ENCODE results near the gene PPP3R1. TPM values are rescaled to one million over a fixed set of nuclear protein-coding genes. Genes with fewer than 3 reads are reported as not detected.

Gene PPP3R1
- total RNA-seq, 1 experiment from 2014 or later: 21.7 TPM

DNA sequence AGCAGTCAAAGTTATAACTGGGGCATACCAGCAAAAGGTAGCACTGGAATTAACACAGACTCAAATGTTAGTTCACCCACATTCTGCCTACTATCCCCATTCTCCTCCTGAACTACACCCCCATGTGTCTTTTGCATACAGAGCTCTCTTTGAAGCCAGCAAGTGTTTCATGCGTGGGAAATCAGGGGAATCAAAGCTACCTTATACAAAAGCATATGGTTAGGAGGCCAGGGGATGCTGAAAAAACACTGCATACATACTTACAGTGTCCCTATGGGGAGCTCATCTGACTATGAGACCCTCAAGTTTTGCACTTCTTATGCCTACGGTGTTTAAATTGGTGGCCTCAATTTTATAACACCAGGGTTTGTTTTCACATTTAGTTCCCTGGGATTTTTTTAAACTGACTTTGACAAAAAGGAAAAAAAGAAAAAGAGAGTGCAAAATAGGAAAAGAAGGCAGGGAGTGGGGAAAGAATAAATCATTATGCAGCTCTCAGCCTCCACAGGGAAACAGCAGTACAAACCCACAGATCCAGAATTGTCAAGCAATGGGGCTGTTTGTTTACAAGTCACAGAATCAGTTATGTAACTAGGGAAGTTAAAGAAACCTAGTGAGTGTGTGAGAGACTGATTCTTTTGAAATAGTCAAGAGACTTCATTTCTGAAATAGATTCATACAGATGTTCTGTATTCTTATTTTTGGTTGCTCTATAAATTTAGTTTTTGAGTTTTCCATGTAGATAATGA lies 20.1 kb upstream of the PPP3R1 start:
- DNase-seq (ENCODE audit: low read depth): no peak
- in situ Hi-C loops (cut with HindIII; ENCODE audit: low pct_unique_long_range_greater_than_20kb, low sequenced_read_pairs): no loop called here

DNA sequence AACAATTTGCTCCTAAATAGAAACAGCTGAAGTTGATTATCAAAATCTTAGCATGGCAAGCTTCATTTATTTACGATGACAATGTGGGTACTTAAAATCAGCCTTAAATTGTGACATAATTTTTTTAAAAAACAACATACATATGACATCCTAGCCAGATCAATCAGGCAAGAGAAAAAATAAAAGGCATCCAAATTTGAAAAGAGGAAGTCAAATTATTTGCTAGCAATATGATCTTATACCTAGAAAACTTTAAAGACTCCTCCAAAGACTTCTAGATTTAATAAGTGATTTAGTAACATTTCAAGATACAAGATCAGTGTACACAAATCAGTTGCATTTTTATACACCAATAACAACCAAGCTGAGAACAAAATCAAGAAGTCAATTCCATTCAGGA lies 14.3 kb upstream of the PPP3R1 start:
- in situ Hi-C loops (cut with HindIII; ENCODE audit: low pct_unique_long_range_greater_than_20kb, low sequenced_read_pairs): no loop called here
- DNase-seq (ENCODE audit: low read depth): no peak

DNA sequence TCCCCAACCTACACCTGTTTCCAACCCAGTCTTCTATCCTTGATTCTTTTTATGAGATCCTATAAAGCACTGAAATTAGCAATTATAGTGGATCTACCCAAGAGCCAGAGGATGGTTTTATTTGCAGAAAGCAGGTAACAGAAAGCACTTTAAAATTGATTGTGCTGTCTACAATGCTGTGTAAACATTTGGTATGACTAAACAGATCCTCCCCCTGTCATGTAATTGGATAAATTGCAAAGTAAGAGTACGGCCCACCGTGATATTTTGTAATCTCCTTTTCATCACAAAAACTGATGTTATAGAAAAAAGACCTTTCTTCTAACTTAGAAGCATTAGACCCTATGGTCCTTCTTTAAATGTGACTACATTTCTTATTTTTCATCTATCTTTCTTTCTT lies 11.3 kb upstream of the PPP3R1 start:
- no peak for DNase-seq (ENCODE audit: low read depth)
- in situ Hi-C loops (cut with HindIII; ENCODE audit: low pct_unique_long_range_greater_than_20kb, low sequenced_read_pairs): no loop called here

DNA sequence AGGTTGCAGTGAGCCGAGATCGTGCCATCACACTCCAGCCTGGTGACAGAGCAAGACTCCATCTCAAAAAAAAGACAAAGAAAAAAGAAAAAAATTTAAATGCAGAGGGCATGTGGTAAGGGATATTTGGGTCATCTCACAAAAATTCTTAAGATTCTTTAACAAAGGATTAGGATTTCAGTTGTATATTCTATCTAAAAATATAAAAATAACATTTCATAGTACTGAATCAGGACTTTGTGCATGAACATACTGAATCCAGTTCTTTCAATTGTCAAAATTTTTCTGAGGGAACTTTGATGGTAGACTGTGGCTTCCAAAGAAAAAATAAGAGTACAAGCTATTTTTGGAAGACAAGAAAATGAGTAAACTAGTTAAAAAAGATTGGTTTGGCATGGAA lies 6.5 kb upstream of the PPP3R1 start:
- in situ Hi-C loops (cut with HindIII; ENCODE audit: low pct_unique_long_range_greater_than_20kb, low sequenced_read_pairs): no loop called here
- DNase-seq (ENCODE audit: low read depth): no peak

DNA sequence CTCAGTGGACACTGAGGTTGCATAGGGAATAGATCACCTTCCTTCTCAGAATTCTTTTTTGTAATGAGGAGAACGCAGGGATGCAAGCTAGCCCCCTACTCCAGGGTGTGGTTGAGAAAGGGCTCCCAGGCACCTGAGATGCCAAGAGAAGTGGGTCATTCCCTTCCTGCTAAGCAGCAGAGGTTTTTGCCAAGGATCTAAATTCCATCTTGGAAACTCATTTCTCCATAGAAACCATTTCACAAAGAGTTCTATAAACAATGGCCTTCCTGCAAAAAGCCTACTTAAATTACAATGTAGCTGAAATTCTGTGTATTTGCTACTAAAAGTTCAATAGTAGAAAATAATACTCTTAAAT lies 3.7 kb upstream of the PPP3R1 start:
- in situ Hi-C loops (cut with HindIII; ENCODE audit: low pct_unique_long_range_greater_than_20kb, low sequenced_read_pairs): no loop called here

DNA sequence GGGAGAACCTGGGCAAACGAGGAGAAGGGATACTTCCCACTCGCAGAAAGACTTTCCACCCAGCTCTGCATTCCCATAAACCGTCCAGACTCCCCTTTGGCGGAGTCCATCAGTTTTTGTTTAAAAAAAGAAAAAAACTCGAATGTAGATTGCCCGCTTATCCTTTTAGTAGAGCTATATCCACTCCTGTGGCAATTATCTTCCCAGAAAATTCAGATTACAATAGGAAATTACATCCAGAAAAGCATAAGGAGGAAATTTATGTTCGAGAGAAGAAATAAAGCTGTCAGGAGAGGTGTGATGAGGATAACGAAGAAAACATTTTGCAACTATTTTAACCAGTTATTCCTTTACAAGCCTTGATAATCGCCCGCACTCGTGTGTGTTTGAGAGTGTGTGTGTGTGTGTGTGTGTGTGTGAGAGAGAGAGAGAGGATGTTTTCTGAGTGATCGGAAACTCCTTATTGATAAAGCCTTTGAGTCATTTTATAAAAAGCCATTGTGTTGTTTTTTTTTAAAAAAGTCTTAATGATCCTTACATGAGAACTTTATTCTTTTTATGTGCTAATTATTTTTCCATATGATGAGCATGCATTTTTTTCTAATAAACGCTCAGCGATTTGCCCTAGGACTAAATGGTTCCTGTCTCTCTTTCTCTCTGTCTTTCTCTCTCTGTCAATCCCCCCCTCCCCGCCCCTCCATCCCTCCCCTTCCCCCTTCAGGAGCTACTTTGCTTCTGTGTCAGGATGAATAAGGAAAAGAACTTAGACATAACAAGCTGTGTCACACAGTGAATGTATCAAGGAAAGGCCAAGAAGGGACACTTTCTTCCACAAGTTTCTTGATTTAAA lies 1.1 kb upstream of the PPP3R1 start:
- peak; percentile 57 for DNase-seq (ENCODE audit: low read depth)
- in situ Hi-C loops (cut with HindIII; ENCODE audit: low pct_unique_long_range_greater_than_20kb, low sequenced_read_pairs): no loop called here

More for the DNA sequence above, 3.7 kb upstream of the PPP3R1 start:
- no peak for DNase-seq (ENCODE audit: low read depth)

- in situ Hi-C loops (cut with HindIII; ENCODE audit: low pct_unique_long_range_greater_than_20kb, low sequenced_read_pairs): no loop called here
- peak; percentile 25 for DNase-seq (ENCODE audit: low read depth)
Measured at GRCh38 chr2:68251855-68252399, 405 bp downstream of the PPP3R1 start.

DNA sequence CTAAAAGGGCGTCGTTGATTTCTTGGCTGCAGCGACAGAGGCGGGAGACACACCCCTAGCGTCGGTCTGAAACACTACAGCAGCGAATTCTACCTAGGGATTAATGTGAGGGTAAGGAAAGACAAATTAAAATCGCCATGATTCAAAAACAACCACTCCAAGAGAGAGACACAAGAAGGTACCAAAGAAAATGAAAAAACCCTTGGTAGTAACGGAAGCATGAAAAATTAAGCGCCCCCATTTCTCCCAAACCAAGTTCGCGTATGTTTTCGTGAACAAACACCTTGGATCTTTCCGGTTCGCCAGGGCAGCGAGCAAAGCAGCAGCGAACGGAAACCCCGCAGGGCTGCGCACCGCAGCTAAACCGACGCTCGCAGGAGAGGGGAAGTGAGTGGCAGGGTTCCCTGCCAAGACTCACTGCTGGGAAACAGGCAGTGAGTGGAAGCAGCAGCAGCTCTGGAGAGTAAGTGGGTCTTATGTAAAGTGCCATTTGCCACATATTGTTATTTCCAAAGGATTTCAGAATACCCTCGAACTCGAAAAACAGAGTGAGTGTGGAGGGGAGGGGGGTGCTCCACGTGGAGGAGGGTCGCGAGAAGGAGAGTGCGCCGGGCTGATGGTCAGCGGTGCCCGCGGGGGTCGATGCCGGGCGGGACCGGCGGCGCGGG lies 1.0 kb downstream of the PPP3R1 start:
- peak; percentile 82 for DNase-seq (ENCODE audit: low read depth)
- in situ Hi-C loops (cut with HindIII; ENCODE audit: low pct_unique_long_range_greater_than_20kb, low sequenced_read_pairs): no loop called here

DNA sequence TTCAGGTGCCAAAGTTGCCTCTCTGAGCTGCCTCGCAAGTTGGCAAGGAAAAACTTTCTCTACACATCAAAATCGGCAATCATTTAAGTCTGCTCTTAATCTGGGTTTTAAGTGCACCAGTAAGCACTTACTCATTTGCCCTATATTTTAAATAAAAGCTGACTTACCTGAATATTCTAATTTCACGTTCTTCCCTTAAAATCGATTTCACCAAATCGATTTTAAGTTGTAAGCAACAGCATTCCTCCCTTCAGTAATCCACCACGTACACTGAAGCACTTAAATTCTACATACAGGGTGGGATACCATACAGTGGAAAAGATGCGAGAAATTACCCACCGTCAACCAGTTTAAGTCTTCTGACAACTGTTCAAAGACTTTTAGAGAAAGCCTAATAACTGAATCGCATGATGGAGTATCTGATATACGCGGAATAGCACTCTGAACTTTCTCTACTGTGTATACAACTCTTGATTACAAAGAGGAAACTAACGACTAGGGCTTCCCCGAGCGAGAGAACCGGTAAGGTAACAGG lies 1.6 kb downstream of the PPP3R1 start:
- in situ Hi-C loops (cut with HindIII; ENCODE audit: low pct_unique_long_range_greater_than_20kb, low sequenced_read_pairs): no loop called here
- DNase-seq (ENCODE audit: low read depth): no peak

- no peak for DNase-seq (ENCODE audit: low read depth)
- in situ Hi-C loops (cut with HindIII; ENCODE audit: low pct_unique_long_range_greater_than_20kb, low sequenced_read_pairs): no loop called here
Measured at GRCh38 chr2:68250196-68250595, 2.1 kb downstream of the PPP3R1 start.

DNA sequence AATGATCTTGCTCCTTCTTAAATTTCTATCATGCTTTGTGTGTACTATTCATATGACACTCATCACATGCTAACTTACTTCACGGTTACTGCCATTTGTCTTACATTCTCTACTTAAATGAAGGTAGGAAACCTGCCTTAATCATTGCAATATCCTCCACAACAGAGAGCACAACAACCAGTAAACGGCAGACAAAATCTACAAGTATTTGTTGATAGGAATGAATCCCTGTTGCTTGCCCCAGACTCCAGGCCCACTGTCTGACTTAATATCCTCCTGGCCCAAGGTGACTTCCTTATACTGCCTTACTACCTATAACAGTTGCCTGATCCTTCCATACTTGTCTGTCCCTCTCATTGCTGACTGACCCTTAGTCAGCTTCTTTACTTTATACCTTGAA lies 3.5 kb downstream of the PPP3R1 start:
- DNase-seq (ENCODE audit: low read depth): no peak
- in situ Hi-C loops (cut with HindIII; ENCODE audit: low pct_unique_long_range_greater_than_20kb, low sequenced_read_pairs): no loop called here

DNA sequence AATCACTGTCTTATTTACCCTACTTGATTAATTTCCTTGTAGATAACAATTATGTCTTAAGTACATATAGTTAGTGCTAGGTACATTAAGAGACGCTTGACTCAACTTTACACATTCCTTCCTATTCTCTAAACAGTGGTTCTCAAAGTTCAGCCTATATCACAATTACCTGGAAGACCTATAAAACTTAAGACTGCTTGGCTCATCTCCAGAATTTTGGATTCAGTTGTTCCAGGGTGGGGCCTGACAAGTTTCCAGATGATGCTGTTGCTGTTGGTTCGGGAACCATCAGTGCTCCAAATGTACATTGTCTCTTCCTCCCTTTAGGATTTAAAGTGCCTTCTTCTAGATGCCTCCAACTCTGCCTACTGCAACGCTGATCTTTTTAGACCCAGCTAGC lies 4.0 kb downstream of the PPP3R1 start:
- no peak for DNase-seq (ENCODE audit: low read depth)
- in situ Hi-C loops (cut with HindIII; ENCODE audit: low pct_unique_long_range_greater_than_20kb, low sequenced_read_pairs): no loop called here

- no peak for DNase-seq (ENCODE audit: low read depth)
- in situ Hi-C loops (cut with HindIII; ENCODE audit: low pct_unique_long_range_greater_than_20kb, low sequenced_read_pairs): no loop called here
Measured at GRCh38 chr2:68246396-68246795, 5.9 kb downstream of the PPP3R1 start.

DNA sequence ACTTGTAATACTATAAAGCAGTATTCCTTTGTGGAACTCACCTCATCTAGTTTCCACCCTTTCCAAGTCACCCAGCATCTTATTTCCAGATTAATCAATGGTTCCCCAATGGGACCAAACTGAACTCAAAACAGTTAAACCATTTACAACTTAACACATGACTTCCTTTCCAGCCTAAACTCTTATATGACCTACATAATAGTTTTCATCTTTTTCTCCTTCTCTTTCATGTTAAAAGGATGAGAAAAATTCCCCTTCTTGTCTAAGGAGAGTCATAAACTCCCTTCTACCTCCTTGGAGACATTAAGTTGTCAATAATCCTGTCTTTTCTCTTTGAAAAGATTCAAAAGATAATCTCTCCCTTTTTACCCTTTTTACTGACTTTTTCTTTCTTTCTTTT lies 6.7 kb downstream of the PPP3R1 start:
- in situ Hi-C loops (cut with HindIII; ENCODE audit: low pct_unique_long_range_greater_than_20kb, low sequenced_read_pairs): no loop called here
- DNase-seq (ENCODE audit: low read depth): no peak

DNA sequence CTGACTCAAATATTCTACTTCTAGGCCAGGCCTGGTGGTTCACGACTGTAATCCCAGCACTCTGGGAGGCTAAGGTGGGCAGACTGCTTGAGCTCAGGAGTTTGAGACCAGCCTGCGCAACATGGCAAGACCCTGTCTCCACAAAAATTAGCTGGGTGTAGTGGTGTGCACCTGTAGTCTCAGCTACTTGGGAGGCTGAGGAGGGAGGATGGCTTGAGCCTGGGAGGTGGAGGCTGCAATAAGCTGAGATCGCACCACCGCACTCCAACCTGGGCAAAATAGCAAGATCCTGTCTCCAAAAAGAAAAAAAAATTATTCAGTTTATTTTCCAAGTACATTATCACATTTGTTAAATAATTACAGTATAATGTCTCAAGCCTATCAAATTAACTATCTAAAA lies 7.3 kb downstream of the PPP3R1 start:
- no peak for DNase-seq (ENCODE audit: low read depth)
- in situ Hi-C loops (cut with HindIII; ENCODE audit: low pct_unique_long_range_greater_than_20kb, low sequenced_read_pairs): no loop called here

GRCh38 chr2:68244456-68244855 lies 7.9 kb downstream of the PPP3R1 start:
- in situ Hi-C loops (cut with HindIII; ENCODE audit: low pct_unique_long_range_greater_than_20kb, low sequenced_read_pairs): no loop called here

GRCh38 chr2:68241732-68242131 lies 10.6 kb downstream of the PPP3R1 start:
- DNase-seq (ENCODE audit: low read depth): no peak
- in situ Hi-C loops (cut with HindIII; ENCODE audit: low pct_unique_long_range_greater_than_20kb, low sequenced_read_pairs): no loop called here

More at GRCh38 chr2:68244456-68244855, 7.9 kb downstream of the PPP3R1 start:
- DNase-seq (ENCODE audit: low read depth): no peak

DNA sequence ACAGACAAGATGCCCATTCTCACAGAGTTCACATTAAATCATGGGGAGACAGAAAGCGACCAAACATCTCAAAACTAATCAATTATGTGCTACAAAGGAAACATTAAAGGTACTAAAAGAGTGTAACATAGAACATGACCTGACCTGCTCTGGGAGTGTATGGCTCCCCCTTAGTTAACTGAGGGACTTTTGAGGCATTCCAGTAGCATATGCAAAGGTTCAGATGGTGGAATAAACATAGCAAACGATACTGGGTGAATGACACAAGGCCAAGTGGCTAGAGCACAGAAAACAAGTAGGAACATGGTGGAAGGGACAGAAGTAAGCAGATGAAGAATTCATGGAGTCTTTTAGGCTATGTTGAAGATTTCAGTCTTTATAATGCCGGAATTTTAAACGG lies 11.9 kb downstream of the PPP3R1 start:
- in situ Hi-C loops (cut with HindIII; ENCODE audit: low pct_unique_long_range_greater_than_20kb, low sequenced_read_pairs): no loop called here

More for the DNA sequence above, 11.9 kb downstream of the PPP3R1 start:
- DNase-seq (ENCODE audit: low read depth): no peak
